NCI-H2227 treated with DMSO at 0.1 percent for 48 hours (cell line): Measurements from ENCODE around the gene AUTS2.

Source experiments
- DNase-seq: peaks from one replicate; lab custom pipeline; 2025; lab: John Stamatoyannopoulos, UW

The AUTS2 gene

DNA sequence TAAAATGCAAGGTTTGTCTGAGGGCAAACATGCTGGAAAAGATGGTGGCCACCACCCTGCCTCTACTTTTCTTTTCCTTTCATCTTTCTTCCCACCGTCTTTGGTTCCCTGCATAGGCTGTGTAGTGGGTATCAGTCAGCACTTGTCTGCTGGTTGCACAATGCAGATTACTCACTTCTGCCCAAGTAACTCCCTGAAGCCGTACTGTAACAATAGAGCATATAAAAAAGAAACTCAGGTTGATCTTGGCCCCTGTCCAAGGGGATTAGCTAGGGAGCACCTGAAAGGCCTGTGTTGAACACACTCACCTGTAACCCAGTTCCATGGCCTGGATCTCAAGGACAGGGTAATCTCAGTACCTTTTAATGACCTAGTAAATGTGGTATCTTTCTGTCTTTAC, 1000.7 kb downstream of the AUTS2 start:
- DNase-seq: no peak

GRCh38 chr7:70599446-70600190, 1001.3 kb downstream of the AUTS2 start:
- no peak for DNase-seq

GRCh38 chr7:70600993-70601392, 1002.7 kb downstream of the AUTS2 start:
- DNase-seq: no peak

DNA sequence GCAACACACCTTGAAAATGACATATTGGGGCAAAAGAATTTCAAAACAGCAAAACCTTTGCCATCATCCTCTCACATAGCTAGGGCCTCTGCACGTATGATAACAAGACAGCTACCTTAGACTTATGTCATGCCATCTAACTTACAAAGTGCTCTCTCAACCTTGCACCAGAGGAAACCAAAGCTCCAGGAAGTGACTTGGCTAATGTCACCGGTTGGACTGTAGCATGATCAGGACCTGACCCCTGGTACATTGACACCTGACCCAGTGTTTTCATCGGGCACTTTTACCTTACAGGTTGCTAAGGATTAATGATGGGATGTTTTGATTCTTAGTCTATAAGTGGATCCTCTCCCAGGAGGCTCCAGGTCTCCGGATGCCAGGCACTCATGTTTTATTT, 1003.8 kb downstream of the AUTS2 start:
- DNase-seq: no peak

GRCh38 chr7:70607281-70607680, 1009.0 kb downstream of the AUTS2 start:
- no peak for DNase-seq

DNA sequence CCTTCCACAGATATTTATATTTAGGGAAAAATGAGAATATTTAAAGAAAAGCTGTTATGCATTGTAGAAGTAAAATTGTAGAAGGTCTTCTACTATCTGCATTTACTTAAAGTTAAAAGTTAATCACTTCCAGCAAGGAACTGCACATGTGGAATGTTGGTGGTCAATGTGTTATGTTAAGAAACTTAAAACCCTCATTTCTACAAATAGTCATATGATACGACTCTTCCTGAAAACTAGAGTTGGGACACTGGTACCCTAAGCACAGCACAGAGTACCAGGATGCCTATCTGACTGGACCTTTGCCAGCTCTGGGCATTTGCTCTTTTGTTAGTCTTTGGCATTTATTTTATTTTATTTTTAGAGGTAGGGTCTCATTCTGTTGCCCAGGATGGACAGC, 1009.5 kb downstream of the AUTS2 start:
- no peak for DNase-seq

GRCh38 chr7:70608229-70608628, 1010.0 kb downstream of the AUTS2 start:
- no peak for DNase-seq

DNA sequence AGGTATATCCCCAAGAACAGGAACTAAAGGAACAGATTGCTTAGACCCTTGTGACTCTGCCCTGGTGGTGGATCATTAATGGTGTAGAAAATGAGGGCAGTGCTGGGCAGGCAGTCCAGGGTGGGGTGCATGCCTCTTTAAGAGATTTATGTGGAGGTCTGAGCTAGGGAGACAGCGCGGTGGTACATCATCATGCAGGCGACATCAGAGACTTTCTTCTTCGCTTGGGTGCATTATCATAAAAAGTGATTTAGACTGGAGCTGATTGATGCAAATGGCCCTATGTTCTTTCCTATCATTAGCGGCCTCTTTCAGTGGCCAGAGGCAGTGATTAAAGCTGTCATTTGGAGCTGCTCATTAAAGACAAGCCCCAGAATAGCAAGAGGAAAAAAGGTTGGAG, 1014.5 kb downstream of the AUTS2 start:
- DNase-seq: peak; percentile 39

GRCh38 chr7:70614237-70615045, 1016.2 kb downstream of the AUTS2 start:
- peak; percentile 79 for DNase-seq

- DNase-seq: no peak
Observed at GRCh38 chr7:70615066-70615606, 1016.9 kb downstream of the AUTS2 start.

DNA sequence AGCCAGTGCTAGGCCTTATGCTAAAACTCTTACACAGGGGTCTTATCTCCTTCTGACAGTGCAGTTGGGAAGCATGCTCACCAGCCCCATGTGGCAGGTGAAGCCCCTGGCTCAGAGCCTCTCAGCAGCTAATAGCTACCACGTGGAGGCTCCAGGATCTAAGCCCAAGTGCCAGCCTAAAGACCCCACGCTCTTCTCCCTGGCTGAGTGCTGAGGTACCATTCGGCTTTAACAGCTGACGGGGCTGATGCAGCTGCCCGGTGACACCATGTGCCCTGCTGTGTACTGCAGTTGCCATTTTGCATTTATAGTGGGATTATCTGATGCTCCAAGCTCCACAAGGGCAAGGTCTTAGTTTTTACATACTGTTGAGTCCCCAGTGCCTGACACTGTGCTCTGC, 1017.9 kb downstream of the AUTS2 start:
- no peak for DNase-seq

- DNase-seq: no peak
Observed at GRCh38 chr7:70616821-70617220, 1018.5 kb downstream of the AUTS2 start.

DNA sequence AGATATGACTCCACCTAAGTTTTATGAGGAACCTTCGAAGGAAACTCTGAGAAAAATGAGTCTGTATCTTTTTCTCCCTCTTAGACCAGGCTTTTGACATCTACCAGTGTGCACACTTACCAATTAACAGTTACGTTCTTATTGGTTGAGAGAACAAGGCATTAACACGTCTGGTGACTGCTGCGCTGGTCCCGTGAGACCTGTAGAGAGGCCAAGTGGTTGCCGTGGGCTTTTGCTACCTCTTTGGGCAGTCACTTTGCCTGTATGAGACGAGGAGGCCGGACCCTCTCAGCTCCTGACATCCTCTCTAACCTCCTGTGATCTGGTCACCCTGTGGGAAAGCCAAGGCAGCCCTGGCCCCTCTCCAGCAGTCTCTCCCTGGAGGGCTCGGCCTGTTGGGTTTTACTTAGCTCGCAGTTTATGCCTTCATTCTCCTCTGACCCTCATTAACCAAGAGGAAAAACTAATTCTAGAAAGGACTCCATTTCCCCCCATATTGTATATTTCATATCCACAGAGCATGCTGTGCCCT, 1019.8 kb downstream of the AUTS2 start:
- DNase-seq: no peak

DNA sequence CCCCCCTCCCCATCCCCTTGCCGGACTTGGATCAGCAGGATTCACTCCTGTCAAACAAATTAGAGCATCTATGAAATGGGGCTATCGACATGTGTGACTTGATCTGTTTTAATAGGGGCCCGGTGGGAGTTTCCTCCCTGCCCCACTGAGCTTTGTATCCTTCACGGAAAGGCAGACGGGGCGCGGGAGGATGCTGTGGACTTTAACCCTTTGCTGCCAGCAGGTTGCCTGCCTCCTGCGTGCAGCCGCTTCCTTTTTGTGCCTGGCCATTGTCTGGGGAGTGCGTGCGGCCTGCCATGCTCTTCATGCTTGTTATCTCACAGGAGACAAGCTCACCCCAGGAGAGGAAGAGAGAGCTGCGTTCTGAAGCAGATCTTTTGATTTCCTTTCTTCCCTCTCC, 1020.9 kb downstream of the AUTS2 start:
- peak; percentile 48 for DNase-seq

DNA sequence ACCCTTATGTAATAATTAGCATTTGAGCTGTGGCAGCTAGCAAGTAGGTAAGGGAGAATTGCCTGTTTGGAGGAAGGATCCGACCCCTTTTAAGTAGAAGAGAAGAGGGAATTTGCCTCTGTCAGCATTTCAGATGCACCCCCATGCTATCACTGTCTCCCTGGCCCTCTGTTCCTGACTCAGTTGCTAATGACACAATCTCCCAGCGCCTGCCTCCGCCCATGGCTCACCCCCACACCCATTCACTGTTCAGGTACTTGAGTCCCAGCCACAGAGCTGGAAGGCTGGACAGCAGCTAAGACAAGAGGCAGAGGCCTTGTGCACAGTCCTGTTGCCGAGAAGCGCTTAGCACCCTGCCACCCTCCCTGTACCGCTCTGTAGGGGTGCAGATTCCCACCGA, 1021.4 kb downstream of the AUTS2 start:
- no peak for DNase-seq

DNA sequence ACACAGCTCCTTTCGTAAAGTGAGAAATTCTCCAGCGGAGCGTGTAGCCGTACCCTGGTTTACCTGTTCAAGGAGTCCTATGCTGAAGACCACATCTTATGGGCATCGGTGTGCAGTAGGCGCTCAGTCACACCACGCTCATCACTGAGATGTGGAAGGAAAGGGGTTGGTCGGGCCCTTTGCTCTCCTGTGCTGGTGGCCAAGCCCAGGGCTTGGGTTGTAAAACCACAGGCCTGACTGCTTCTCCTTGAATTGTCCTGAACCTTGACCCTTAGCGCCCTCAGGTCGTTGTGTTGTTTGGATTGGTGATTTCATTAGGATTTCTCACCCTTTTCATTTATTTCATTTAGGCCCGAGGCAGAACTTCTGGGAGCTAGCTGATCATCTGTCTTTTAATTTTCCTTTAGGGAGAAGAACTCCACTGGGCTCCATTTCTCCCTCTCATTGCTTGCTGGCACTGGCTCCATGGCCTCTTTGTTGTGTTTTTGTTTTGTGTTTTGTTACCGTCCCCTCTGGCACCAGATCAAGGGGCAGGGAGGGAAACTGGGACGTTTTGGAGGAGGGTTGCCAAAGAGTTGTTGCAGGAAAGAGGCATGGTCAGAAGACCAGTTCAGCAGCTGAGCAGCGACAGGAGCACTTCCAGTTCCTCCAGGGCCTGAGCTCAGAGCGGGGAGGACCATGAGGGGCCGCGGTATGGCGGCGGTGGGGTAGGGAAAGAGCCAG, 1022.2 kb downstream of the AUTS2 start:
- no peak for DNase-seq

DNA sequence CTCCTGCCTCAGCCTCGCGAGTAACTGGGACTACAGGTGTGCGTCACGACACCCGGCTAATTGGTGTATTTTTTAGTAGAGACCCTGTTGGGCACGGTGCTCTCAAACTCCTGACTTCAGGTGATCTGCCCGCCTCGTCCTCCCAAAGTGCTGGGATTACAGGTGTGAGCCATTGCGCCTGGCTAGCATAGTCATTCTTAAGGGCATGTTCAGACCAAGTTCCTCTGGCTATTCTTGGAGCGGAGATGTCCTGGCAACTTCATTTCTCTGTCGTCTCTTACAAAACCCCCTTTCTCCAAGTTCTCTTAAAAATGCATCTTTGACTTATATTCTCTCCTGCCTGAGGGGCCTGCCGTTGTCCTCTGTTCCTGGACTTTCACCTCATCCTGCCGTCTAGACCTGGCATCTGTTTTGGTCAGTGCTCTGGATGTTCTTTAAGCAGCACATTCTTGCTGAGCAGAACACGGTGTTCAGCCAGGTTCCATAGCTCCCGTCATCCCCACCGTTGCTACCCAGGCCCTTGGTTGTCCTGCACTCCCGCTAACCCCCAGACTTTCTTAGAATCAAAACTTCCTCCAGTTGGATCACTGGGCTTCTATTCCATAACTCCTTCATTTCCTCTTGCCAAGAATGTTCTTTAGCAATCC, 1023.8 kb downstream of the AUTS2 start:
- no peak for DNase-seq

- no peak for DNase-seq
Observed at GRCh38 chr7:70622936-70623335, 1024.7 kb downstream of the AUTS2 start.

- no peak for DNase-seq
Observed at GRCh38 chr7:70624500-70625103, 1026.3 kb downstream of the AUTS2 start.

GRCh38 chr7:70627461-70627860, 1029.2 kb downstream of the AUTS2 start:
- DNase-seq: no peak

GRCh38 chr7:70630440-70630817, 1032.2 kb downstream of the AUTS2 start:
- no peak for DNase-seq
